T47D (cell line): ENCODE measurements around the gene ENHO.
A peak's percentile ranks its signal among the peaks of the same experiment; 100 is the strongest.

Experiments used
- DNase-seq, 2 experiments: peaks; one replicate each; pipeline versions ENCODE4 v3.0.0 to v3.0.0-alpha.2; 2011 to 2012; ENCODE audit warnings: low read depth in 1 of 2, low spot score in 1 of 2
- JUND ChIP-seq: IDR thresholded peaks from 2 replicates; pipeline ENCODE4 v1.6.1; 2012; ENCODE audit warnings: low read depth
- in situ Hi-C: cut with HindIII; loops from 2 replicates; pipeline ENCODE4 v1.10.0; 2016; ENCODE audit warnings: low sequenced_read_pairs, low pct_unique_long_range_greater_than_20kb

Gene ENHO

GRCh38 chr9:34517185-34517584 is 5.6 kb downstream of the ENHO start:
- no peak for DNase-seq
- in situ Hi-C loops, result no loop called here
- TF ChIP-seq JUND, result no peak

- in situ Hi-C loops, result no loop called here
- DNase-seq, result no peak
- no peak for TF ChIP-seq JUND
Observed at GRCh38 chr9:34515959-34516358, 6.8 kb downstream of the ENHO start.

- in situ Hi-C loops, result no loop called here
- DNase-seq, result no peak
- TF ChIP-seq JUND, result no peak
Observed at GRCh38 chr9:34514816-34515215, 8.0 kb downstream of the ENHO start.

GRCh38 chr9:34514401-34514800 is 8.4 kb downstream of the ENHO start:
- DNase-seq, result no peak
- no peak for TF ChIP-seq JUND
- in situ Hi-C loops, result no loop called here

- TF ChIP-seq JUND, result no peak
- in situ Hi-C loops, result no loop called here
- peak in 1 of 2 experiments; percentile 26 for DNase-seq
Observed at GRCh38 chr9:34513567-34514214, 9.1 kb downstream of the ENHO start.

GRCh38 chr9:34512131-34513078 is 10.4 kb downstream of the ENHO start:
- in situ Hi-C loops, result no loop called here
- no peak for TF ChIP-seq JUND
- peak in 1 of 2 experiments; percentile 40 for DNase-seq

- no peak for TF ChIP-seq JUND
- in situ Hi-C loops, result no loop called here
- DNase-seq, result no peak
Observed at GRCh38 chr9:34510497-34511468, 12.0 kb downstream of the ENHO start.

GRCh38 chr9:34508951-34509350 is 13.8 kb downstream of the ENHO start:
- no peak for TF ChIP-seq JUND
- in situ Hi-C loops, result no loop called here
- DNase-seq, result no peak

- no peak for TF ChIP-seq JUND
- in situ Hi-C loops, result no loop called here
- DNase-seq, result no peak
Observed at GRCh38 chr9:34508463-34508862, 14.3 kb downstream of the ENHO start.

GRCh38 chr9:34507966-34508365 is 14.8 kb downstream of the ENHO start:
- TF ChIP-seq JUND, result no peak
- no peak for DNase-seq
- in situ Hi-C loops, result no loop called here

GRCh38 chr9:34507556-34507955 is 15.2 kb downstream of the ENHO start:
- TF ChIP-seq JUND, result no peak
- in situ Hi-C loops, result no loop called here
- no peak for DNase-seq

- no peak for DNase-seq
- in situ Hi-C loops, result no loop called here
- TF ChIP-seq JUND, result no peak
Observed at GRCh38 chr9:34506623-34507022, 16.2 kb downstream of the ENHO start.
